Stimulated activated CD8-positive, alpha-beta memory T cell treated with anti-CD3 and anti-CD28 coated beads, Interleukin-7, amount 100 ng/mL, for 4 hours (primary cell): ENCODE measurements around the gene PCBD2.
"Not testable (repeated sequence)": the region's sequence is repeated elsewhere in the genome, so short reads cannot be mapped to it uniquely, and the experiment has no call there.

Experiments used
- DNase-seq, 2 donors: peaks; one replicate each; pipeline ENCODE4 v3.0.0-alpha.2; 2020; ENCODE audit warnings: low read depth in 2 of 2

The PCBD2 gene

DNA sequence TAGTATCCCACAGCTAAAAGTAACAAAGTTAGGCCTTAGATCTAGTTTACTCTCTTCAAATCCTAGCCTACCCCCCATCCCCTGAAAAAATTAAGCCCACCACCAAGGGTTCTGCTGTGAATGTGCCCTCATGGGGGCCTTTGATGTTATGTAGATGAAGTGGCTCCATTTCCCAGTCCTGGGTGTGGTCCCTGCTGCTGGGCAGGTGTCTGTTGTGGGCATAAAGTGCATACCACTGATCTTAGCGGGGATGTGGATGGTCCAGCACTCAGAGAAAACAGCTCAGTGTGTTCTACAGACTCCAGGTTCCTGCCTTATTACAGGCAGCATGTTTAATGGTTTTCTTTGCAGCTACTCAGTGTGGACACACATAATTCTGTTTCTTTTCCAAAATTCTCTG lies 1.9 kb downstream of the PCBD2 start:
- no peak for DNase-seq

DNA sequence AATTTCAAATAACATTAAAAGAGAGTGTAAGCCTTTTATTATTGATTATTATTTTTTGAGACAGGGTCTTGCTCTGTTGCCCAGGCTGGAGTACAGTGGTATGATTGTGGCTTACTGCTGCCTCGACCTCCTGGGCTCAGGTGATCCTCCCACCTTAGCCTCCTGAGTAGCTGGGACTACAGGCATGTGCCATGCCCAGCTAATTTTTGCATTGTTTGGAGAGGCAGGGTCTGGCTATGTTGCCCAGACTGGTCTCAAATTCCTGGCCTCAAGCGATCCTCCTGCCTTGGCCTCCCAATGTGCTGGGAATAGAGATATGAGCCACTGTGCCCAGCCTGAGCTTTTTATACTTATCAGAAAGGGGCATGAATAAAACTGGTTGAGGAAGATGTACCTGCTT lies 5.8 kb downstream of the PCBD2 start:
- DNase-seq: not testable (repeated sequence)

DNA sequence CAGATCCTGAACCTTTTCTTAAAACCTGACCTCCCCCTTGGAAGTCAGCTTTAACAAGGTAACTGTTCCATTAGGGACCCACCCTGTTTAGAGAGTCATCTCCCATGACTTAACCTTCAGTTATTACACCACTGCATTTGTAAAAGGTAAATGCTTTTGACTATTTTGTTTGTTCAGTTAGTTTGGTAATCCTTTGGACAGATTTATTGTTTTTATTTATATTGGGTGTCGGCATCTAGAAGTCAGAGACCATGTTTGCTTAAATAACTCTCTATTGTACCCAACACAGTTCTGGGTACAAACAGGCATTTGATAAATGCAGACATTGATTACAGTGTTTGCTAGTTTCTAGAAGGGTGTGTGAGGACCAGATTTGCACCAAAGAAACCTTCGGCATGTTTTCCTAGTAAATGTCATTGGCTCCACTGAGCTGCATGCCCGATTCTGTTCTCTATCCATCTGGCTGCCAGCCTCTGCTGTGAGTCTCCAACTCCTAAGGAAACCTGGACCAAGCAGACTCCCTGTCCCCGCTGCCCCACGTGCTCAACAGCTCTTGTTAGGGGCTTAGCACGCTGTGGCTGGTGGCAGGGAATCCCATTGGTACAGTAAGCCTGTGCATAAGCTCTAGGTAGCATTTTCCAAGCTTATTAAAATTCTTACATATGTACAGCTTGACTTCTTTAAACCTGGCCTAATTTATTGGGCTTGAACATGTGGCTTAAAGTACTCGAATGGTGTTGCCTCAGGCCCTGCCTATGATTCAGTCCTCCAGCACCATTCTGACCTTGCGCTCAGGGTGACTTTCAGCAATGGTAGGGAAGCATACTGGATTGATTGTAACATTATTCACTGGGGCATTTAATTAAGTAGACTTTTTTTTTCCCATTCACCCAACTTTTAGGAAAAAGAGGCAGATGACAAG lies 6.6 kb downstream of the PCBD2 start:
- DNase-seq: no peak

DNA sequence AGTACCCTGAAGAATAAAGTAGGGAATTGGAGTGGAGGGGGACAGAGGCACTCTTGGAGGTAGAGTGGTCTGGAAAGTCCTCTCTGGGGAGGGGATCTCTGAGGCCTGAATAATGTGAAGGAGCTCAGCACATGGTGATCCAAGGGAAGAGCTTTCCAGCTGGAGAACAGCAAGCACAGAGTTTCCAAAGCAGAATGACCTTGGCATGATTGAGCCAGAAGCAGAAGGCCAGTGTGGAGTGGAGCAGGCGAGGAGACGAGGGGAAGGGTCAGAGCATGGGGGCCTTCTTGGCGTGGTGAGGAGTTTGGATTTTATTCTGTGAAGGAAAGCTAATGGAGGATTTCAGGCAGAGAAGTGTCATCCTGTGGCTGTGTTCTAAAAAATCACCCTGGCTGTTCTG lies 8.3 kb downstream of the PCBD2 start:
- DNase-seq: no peak

DNA sequence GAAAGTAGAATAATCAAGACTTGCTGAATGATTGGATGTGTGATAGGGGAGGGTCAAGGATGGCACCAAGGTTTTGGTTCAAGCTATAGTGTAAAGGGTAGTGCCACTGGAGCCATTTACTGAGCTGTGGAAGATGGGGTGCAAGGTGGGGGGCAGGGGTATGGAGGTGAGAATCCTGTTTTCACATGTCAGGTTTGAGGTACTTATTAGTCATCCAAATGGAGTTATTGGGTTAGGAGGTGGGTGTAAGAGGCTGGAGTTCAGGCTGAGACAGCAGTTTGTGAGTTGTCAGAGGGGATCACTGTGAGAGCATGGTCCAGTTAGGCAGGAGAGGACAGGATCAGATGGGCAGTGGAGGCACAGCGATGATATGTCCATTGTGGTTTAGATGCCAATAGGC lies 8.9 kb downstream of the PCBD2 start:
- no peak for DNase-seq

DNA sequence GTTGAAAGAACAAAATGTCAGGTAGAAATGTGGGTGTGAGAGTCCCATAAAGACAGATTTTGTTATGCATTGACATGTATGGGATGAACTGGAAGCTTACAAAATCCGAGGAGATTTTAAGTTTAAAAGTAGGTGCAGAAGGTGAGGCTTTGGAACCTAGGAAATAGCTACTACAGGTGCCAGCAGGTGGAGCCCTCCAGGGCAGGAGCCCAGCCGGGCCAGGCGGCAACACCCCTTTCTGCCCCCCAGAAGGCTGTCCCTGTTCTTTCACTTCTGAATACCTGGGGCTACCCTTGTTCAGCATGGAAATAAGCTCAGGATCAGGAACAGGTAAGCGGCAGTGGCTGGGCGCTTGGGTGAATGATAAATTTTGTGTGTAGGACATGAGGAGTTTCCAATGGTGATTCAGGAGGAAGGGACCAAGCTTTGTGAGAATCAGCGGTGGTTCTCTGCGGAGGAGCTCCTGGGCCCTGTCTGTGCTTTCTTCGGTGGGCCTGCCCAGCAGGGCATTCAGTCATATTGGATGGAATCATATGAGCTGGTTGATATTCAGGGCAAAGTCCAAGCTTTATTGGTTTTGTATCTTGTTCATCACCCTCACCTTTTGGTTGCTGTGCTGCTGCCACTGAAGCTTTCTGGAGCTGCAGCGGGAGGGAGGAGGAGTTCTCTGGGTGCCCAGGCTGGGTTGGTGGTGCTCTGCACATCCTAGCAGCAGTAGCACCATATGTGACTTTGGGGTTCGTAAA lies 12.3 kb downstream of the PCBD2 start:
- no peak for DNase-seq

DNA sequence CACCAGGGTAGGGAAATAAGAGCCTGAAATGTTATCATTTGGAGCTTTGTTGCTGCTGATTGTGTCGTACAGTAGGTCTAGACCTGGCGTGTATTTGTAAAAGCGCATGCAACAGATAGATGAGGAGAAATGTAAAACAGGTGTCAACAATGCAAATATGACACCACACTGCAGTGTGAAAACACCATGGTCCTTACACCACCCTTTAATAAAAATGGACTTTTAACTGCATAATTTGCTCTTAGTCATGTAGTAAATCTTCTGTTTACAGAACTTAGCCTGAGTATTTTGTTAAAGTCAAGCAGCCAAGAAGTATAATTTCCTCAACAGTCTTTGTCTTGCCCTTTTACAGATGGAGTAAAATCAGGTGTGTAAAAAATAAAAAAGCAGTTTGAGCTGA lies 13.9 kb downstream of the PCBD2 start:
- no peak for DNase-seq

DNA sequence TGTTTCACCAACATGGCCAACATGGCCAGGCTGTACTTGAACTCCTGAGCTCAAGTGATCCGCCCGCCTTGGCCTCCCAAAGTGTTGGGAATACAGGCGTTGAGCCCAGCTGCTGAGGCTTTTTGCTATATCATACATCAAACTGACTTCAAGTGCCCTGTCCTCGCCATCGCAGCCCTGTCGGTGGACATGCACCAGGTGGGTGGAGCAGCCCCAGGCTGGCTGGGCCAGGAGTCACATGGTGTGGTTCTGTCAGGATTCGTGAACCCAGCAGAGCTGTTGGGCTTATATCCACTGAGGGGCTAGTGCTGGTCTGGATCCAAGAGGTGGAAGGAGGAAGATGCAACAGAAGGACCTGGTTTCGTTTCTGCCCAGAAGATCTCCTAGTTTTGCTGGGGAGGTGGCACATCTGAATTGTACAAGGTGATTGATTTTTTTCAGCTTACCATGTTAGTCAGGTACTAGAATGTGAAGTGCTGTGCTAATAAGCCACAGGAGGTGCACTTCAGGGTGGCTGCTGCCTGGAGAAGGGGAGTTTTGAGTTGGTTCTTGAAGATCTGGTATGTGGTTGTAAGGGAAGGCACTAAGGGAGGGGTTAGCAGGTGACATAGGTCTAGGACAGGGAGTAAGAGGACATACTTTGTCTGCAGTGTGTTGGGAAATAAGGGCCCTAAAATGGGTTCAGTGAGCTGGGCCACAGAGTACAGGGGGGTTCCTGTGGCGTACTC lies 16.1 kb downstream of the PCBD2 start:
- no peak for DNase-seq

DNA sequence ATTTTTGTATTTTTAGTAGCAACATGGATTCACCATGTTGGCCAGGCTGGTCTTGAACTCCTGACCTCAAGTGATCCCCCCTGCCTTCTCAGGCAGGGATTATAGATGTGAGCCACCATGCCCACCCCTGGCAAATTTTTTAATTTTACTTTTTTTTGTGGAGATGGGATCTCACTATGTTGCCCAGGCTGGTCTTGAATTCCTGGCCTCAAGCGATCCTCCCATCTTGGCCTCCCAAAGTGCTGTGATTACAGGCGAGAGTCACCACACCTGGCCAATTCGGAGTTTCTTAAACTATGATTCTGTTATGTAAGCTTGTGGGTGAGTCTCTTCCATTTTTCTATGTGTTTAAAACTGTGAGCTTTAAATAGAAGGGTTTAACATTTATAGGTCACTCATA lies 27.6 kb downstream of the PCBD2 start:
- no peak for DNase-seq

DNA sequence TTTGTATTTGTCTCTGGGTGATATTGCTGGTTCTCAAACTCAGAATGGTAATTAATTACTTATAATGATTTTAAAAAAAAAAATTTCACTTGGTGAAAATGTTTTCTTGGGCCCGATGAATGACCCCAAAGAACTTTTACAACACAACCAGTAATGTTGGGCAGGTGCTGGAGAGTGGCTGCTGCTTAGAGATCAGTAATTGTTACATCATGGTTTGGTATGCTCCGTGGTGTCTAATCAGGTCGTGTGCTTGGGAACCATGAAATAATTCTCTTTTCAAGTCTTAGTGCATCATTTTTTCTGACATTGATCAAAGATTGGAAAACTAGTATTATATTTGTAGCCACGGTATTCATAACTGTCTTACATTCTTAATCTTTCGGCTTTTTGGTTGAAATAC lies 29.3 kb downstream of the PCBD2 start:
- DNase-seq: no peak

DNA sequence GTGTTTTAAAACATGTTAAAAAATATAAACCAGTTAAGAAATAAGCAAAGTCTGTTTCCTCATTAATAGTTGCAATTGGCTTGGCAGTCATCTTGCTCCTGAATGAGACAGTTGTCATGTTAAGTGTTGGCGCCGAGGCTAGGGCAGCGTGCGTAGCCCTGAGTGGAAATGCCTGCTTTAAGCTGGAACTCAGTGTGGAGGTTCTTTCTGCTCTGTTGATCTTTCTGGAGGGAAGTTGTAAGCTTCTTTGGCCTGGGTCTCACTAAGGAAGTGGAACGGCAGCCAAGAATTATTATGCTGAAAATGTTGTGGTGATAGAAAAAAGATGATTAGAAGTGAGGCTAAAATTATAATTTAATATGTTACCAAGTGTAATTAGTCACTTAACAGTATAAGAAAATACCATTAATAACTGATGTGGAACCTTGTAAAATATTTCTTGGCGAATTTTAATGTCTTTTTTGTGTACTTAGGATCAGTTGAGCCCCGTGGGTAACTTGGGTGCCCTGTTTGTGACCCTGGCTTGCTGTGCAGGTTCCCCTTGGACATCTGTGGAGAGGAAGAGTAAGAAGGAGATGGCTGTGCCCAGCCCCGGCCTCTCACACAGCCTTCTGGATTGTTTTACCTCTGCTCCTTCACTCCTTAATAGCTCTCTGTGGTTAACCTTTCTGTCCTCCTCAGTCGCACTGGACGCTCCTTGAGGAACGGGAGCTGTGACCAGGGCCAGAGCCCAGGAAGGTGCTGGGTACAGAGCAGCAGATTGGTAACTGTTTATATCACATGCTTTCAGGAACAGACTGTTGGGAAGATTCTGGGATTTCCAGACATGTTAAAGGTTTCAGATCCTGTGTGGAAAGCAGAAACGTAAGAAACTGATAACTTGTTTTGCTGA lies 31.0 kb downstream of the PCBD2 start:
- DNase-seq: no peak

DNA sequence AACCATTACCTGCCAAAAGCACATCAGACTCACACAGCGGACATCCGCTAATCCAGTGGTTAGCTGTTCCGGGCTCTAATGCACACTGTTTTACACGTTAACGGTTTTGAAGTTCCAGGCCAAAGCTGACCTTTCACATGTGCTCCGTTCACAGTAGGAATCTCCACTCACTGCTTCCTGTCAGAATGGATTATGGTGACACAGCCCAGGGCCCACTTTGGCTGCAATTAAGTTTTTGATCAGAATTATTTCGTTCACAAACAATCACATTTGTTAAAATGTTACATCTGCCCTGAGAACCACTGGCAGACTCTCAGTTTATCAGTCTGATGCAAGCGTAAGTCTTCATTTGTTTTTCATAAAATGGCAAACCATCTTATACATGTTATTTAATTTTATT lies 32.6 kb downstream of the PCBD2 start:
- no peak for DNase-seq

DNA sequence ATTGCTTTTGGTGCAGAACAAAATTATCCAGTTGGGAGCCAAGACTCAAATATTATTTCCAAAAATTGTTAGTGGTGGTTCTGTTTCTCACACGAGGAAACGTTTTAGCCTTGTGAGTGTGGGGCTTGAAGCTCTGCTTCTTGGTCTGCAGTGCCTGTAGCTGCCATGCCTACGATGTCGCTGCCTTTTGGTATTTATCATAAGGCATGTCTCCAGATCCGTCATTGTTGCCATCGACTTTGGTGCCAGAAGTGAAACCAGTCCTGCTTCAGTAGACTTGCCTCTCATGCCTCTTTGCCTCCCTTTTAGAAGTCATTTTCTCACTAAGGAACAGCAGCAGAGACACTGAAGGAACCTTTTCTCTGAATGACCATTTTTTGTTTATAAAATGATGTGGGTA lies 33.1 kb downstream of the PCBD2 start:
- no peak for DNase-seq

DNA sequence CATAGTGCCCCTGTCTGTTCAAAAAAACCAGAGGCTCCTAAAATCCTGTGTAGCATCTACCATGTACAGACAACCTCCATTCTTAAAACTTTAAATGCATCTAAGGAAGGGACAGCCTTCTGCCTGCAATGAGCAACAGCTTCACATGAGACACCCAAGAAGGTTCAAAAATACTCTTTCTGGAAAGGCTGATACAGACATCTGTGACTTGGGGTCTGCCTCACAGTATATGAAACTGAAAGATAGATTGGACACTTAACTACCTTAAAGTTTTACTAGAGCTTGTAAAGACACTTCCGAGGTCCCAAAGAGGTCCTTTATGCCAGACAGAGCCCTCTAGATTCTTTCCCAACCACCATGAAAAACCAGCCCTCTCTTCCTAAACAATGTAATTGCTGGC lies 34.6 kb downstream of the PCBD2 start:
- DNase-seq: no peak

DNA sequence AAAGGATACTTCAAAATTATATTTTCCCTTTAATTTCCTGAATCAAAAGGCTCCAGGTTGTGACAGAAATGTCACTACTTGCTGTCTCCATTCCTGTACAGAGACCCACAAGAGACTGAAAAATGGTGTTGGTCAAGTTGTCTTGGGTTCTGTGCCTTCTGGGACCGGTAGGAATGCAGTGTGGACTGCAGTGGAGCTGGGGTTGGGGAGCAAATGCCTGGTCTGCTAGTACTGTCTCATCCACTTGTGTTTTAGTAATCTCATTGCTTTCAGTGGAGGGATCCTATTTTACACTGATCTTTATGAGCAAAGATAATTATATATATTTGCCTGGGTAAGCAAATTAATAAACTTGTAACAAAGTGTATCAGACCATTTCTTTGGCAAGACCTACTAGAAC lies 38.6 kb downstream of the PCBD2 start:
- DNase-seq: no peak

DNA sequence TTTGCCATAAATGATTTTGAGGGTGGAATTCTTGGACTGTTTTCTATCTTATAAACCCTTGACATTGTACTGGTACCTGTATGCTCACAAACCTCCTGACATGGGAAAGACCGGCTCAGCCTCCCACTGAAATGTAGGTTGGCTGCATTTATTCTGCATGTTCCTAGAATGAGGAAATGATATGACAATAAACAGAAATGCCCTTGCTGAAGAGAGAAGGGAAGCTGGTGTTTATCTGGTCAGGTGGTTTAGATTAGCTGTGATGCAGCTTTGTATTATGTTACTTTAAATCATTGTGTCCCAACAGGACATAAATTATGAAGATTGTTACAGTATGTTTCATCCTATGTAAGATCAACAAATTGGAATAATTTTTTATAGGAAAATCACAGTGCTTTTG lies 39.7 kb downstream of the PCBD2 start:
- DNase-seq: no peak

DNA sequence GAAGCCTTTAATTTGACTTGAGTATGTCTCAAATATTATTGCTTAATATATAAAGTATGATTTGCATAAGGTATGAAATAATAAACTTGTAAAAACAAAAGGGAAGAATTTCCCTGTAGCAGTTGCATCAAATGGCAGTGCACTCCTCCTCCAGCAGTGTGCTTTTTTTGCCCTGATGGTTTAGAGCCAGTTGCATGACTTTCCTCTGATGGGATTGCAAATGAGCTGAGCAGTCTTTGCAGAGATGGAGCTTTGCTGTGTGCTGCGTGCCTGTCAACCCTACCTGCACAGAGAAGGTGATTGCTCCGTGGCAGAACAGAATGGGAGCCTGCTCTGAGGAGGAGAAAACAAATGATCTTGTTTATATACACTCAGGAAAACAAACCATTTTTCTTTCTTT lies 40.1 kb downstream of the PCBD2 start:
- DNase-seq: no peak

DNA sequence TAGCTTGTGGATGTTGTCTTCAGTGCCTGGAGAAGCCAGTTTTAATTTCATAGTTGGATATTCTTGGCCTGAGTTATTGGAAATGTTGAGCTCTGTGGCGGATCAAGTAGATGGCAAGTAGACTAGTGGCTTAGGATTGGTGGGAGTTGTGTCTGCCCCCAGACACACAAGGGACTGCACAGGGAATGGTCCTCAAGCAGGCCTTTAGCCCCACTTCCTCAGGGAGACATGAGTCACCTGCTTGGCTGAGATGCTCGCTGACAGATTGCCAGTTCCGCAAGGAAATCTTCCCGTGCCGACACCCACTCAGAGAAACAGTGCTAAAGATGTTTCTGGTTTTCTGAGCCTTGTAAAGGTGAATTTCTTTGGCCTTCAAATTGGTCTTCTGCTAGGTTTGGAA lies 44.0 kb downstream of the PCBD2 start:
- DNase-seq: no peak

DNA sequence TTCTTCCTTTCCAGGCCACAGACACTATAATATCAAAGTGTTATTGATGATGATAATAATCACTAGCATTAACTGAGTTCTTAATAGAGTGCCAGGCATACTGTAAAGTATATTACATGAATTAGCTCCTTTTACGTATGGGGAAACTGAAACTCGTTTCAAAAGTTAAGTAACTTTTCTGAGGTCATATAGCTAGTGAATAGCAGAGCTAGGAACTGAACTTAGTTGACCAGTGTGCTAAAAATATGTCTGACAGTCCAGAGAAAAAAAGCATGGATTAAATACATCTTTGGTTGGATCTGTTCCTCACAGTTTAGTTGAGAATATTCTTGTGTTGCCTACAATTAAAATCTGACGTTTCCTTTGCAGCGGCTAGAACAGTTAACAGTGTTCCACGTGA lies 44.4 kb downstream of the PCBD2 start:
- DNase-seq: no peak

DNA sequence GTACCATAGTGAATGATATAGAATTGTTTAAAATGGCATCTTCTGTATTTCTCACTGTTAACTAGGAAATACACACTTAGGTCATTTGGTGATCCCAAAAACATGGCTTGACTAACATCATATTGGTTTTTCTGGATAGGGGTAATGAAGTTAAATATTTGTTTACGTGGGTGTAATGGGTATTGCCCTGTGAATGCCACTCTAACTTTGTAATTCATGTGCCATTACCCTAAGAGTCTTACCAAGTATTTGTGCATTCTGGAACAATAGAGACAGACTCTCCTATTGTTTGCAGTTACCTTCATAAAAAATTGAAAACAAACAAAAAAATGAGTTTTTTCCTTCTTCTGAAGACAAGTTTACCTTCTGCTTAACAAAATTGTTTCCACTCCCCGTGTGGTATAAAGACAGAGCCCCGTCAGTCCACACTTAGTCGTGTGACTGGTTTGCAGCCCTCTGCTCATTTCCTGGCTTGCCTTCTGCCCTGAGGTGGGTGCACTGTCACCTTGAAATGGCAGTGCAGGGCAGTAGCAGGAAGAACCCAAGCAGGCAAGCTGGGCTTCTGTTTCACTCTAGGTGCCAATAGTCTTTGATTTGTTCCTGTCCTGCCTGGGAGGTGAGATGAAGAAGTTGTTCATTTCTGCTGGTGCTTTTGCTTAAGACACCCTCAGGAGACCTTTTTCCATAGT lies 53.1 kb downstream of the PCBD2 start:
- DNase-seq: no peak

DNA sequence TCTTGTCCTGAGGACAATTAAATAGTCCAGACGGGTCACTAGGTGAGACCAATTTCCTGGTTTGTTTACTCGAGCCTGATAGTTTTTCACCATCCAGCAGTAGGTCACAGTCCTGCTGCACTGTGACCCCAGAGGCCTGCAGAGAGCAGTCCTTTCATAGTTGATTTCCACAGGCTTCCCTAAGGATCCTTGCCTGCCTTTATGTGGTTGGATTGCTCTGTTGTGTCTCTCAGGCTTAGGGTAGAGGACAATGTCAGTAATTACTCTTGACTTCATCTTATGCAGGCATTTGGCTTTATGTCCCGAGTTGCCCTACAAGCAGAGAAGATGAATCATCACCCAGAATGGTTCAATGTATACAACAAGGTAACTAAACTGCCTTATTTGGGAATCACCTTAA lies 53.8 kb downstream of the PCBD2 start:
- DNase-seq: no peak
